Breast epithelium (tissue), 4 donors: ENCODE results near the gene C2CD4D. TPM values are rescaled to one million over a fixed set of nuclear protein-coding genes. Genes with fewer than 3 reads are reported as not detected.

Experiments used
- DNase-seq, 2 donors: peaks; one replicate each; pipeline ENCODE4 v3.0.0-alpha.2; 2019; ENCODE audit warnings: low spot score in 2 of 2
- H3K27ac ChIP-seq, 2 donors: fragments of 200-600 bp; sonication (generic) in 1 of 2; one replicate each; pipeline ENCODE4 v1.5.1; 2016 to 2019; ENCODE audit warnings: mild to moderate bottlenecking in 1 of 2
- H3K27me3 ChIP-seq, 2 donors: fragments of 200-600 bp; sonication (generic) in 1 of 2; one replicate each; pipeline versions ENCODE4 v1.5.1 to v1.6.0; 2017 to 2019; ENCODE audit warnings: control low read depth in 1 of 2, mild to moderate bottlenecking in 1 of 2
- H3K36me3 ChIP-seq: fragments of 200-600 bp; one replicate; pipeline ENCODE4 v1.5.1; 2019
- H3K4me1 ChIP-seq, 2 donors: fragments of 200-600 bp; sonication (generic); one replicate each; pipeline ENCODE4 v1.5.1; 2016 to 2019; ENCODE audit warnings: control low read depth in 1 of 2
- H3K4me3 ChIP-seq, 3 donors: fragments of 200-600 bp; sonication (generic); 1 replicate in 2 of 3; 2 replicates in 1 of 3; pipeline ENCODE4 v1.5.1; 2016 to 2019; ENCODE audit warnings: mild to moderate bottlenecking in 3 of 3, moderate library complexity in 2 of 3
- H3K9me3 ChIP-seq, 2 donors: fragments of 200-600 bp; sonication (generic) in 1 of 2; one replicate each; pipeline ENCODE4 v1.5.1; 2016 to 2019; ENCODE audit warnings: control low read depth in 1 of 2
- POLR2A ChIP-seq: fragments of 450-650 bp; IDR thresholded peaks from one replicate; pipeline ENCODE4 v1.6.1; 2016; ENCODE audit warnings: antibody characterized with exemption, mild to moderate bottlenecking, moderate library complexity
- POLR2AphosphoS5 ChIP-seq, 3 donors: sonication (generic); formaldehyde crosslinking; IDR thresholded peaks; one replicate each; pipeline ENCODE4 v1.6.1; 2017; ENCODE audit warnings: antibody characterized with exemption in 3 of 3
- intact Hi-C: fragments of 100-400 bp; cut with DNase I; formaldehyde crosslinking; loops from one replicate; pipeline ENCODE4 v1.15.1; 2023; ENCODE audit warnings: low total_unique reads
- total RNA-seq, 3 donors: library from RNA; depleted of rRNA; stranded (reverse); fragments of >200 nt; gene quantifications; one replicate each; pipeline ENCODE4 v1.1.0, GENCODE V29; 2016
- TF ChIP-seq, protein P1 (sequence below), 3 donors: fragments of 450-650 bp; IDR thresholded peaks; one replicate each; pipeline ENCODE4 v1.5.1; 2016 to 2017; ENCODE audit warnings: antibody characterized with exemption in 3 of 3, mild to moderate bottlenecking in 3 of 3, moderate library complexity in 3 of 3

Gene C2CD4D
- total RNA-seq, 3 donors from 2014 or later = 0.32 to 0.73 TPM; not detected in 1

DNA sequence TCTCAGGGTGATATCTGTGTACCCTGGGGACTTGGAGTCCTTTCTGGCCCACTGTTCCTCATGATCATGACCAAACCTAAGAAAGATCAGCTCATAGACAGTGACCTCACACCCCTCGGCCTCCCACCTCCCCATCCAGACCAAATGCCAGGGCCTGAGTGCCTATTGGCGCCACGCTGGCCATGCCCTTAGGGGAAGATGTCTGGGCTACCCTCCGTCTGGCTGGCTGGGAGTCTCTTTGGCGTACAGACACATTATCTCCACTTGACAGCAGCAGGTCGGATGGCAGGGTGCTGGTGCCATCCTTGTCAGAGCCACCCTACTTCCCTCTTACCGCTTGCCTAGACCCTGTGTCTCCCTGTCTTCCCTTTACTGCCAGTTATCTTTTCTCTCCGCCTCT lies 16.4 kb downstream of the C2CD4D start:
- Histone ChIP-seq H3K27me3 (no peaks in the 10 kb centered on the region), H3K36me3 (no peaks in the 10 kb centered on the region), H3K4me3 (no peak overlapping the region), H3K27ac (peak overlapping the region in 1 of 2 donors; percentile 29), H3K9me3 (no peaks in the 10 kb centered on the region), H3K4me1 (peaks cover 0 to 4% of the 10 kb centered on the region in 2 donors)
- DNase-seq = no peak
- TF ChIP-seq POLR2AphosphoS5 (IDR thresholded peaks at IDR 0.05) (no peak), POLR2A (no peak)
- TF ChIP-seq, protein P1, sequence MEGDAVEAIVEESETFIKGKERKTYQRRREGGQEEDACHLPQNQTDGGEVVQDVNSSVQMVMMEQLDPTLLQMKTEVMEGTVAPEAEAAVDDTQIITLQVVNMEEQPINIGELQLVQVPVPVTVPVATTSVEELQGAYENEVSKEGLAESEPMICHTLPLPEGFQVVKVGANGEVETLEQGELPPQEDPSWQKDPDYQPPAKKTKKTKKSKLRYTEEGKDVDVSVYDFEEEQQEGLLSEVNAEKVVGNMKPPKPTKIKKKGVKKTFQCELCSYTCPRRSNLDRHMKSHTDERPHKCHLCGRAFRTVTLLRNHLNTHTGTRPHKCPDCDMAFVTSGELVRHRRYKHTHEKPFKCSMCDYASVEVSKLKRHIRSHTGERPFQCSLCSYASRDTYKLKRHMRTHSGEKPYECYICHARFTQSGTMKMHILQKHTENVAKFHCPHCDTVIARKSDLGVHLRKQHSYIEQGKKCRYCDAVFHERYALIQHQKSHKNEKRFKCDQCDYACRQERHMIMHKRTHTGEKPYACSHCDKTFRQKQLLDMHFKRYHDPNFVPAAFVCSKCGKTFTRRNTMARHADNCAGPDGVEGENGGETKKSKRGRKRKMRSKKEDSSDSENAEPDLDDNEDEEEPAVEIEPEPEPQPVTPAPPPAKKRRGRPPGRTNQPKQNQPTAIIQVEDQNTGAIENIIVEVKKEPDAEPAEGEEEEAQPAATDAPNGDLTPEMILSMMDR (IDR thresholded peaks at IDR 0.05) = no peak
- intact Hi-C loops = no loop called here

DNA sequence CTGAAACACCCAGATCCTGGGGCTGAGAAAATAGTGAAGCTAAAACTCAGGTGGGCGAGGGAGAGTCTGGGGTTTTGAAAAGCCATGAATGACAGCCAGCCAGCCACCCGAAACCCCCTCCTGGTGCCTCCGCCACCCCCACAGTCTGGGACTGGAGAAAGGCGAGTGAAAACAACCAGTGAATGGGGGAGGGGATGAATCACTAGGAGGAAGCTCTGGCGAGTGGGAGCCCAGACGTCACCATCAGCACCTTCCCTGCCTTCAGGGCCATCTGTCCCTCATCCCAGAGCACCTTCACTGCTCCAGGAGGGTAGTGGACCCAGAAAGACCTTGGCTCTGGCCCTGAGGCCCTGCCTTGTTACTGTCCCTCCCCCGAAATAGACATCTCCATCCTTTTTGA lies 17.2 kb downstream of the C2CD4D start:
- no peaks in the 10 kb centered on the region for H3K9me3 ChIP-seq
- no peak overlapping the region for H3K4me3 ChIP-seq
- peak overlapping the region in 1 of 2 donors; percentile 29 for H3K27ac ChIP-seq
- no peak for TF ChIP-seq POLR2A
- TF ChIP-seq, protein P1 (IDR thresholded peaks at IDR 0.05) = no peak
- no peak for TF ChIP-seq POLR2AphosphoS5 (IDR thresholded peaks at IDR 0.05)
- H3K27me3 ChIP-seq = no peaks in the 10 kb centered on the region
- no peak for DNase-seq
- intact Hi-C loops = no loop called here
- no peaks in the 10 kb centered on the region for H3K36me3 ChIP-seq
- H3K4me1 ChIP-seq = peaks cover 0 to 4% of the 10 kb centered on the region in 2 donors

DNA sequence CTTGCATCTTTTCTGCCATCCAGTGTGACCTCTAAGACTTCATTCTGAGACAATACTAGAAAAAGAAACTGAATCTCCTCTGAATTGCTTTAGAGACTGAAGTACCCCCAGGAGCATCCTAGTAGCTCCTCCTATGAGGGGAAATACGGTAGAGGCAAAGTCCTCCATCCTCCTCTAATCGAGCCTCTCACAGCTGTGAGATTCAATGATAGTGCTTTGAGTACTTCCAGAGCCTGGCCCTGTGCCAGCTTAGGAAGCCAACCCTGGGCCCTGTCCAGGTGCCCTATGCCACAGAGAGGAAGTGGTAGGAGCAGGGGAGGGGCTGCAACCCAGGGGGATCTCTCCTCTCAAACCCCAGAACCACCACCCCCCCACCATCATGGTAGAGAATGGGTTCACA lies 18.7 kb downstream of the C2CD4D start:
- no peak for DNase-seq
- H3K36me3 ChIP-seq = no peaks in the 10 kb centered on the region
- no peak overlapping the region for H3K4me3 ChIP-seq
- H3K9me3 ChIP-seq = no peaks in the 10 kb centered on the region
- H3K27ac ChIP-seq = no peak overlapping the region
- no peaks in the 10 kb centered on the region for H3K4me1 ChIP-seq
- TF ChIP-seq POLR2AphosphoS5 (IDR thresholded peaks at IDR 0.05) (no peak), POLR2A (no peak)
- TF ChIP-seq, protein P1 (IDR thresholded peaks at IDR 0.05) = no peak
- intact Hi-C loops = no loop called here
- no peaks in the 10 kb centered on the region for H3K27me3 ChIP-seq

DNA sequence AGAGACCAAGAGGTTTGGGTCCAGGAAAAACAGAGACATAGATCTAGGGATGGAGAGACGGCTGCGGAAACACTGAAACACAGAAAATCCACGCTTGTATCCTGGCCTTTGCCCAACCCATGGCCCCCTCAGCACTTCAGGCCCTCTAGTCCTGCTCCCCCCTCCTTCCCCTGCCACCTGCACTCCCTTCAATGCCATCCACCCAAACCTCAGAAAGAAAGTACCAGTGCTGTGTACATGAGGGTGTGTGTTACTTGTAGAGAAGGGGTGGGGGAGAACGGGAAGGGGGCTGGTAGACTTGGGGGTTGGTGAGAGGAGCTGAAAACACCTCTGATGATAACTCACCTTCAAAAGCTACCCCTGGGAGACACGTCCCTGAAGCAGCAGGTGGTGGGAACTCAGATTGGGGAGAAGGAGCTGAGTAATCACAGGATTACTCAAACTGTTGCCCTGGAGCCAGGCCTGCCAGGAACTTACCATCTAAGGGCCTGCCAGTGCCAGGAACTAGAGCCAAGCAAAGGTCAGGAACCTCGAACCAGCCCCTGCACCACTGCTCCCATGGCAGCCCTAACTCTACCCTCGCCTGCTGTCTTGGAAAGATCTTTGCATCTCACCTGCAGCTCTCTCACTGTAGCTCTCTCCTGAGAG lies 19.5 kb downstream of the C2CD4D start:
- DNase-seq = no peak
- H3K4me3 ChIP-seq = no peak overlapping the region
- peak overlapping the region; percentile 17 to 27 for H3K27ac ChIP-seq
- no peaks in the 10 kb centered on the region for H3K36me3 ChIP-seq
- intact Hi-C loops = no loop called here
- no peaks in the 10 kb centered on the region for H3K4me1 ChIP-seq
- no peaks in the 10 kb centered on the region for H3K27me3 ChIP-seq
- H3K9me3 ChIP-seq = no peaks in the 10 kb centered on the region
- no peak for TF ChIP-seq POLR2AphosphoS5 (IDR thresholded peaks at IDR 0.05)
- TF ChIP-seq, protein P1 (IDR thresholded peaks at IDR 0.05) = no peak
- no peak for TF ChIP-seq POLR2A

DNA sequence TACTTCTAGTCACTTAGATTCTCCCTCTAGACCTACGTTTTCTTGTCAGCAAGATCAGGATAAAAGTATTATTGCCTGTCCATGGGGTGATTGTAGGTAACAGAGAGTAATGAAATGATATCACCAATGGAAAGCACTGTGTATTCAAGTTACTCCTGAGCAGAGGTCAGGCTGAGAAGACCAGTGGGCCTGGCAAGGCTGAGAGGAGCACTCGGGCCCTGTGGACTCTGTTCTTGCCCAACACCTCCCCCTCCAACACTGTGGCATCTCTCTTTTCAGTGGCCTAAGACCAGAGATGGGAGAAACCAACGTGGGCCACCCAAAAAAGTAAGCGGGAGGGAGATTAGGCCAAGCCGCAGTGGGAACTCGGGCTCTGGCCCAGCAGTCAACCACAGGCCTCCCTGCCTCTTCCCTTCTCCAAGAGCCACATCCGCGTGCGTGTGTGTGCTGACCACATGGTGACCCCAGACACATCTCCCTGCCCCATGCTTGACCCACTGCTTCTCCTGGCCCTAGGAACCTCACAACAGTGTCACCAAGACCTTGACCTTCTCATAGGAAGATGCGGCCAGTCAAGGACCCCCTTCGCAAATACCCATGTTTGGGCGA lies 20.3 kb downstream of the C2CD4D start:
- DNase-seq = no peak
- intact Hi-C loops = no loop called here
- no peak overlapping the region for H3K4me3 ChIP-seq
- no peaks in the 10 kb centered on the region for H3K4me1 ChIP-seq
- no peaks in the 10 kb centered on the region for H3K36me3 ChIP-seq
- TF ChIP-seq, protein P1 (IDR thresholded peaks at IDR 0.05) = no peak
- TF ChIP-seq POLR2A = no peak
- no peak for TF ChIP-seq POLR2AphosphoS5 (IDR thresholded peaks at IDR 0.05)
- peak overlapping the region in 1 of 2 donors; percentile 27 for H3K27ac ChIP-seq
- H3K9me3 ChIP-seq = no peaks in the 10 kb centered on the region
- H3K27me3 ChIP-seq = no peaks in the 10 kb centered on the region
